ENCODE measurements around the gene PPARA. TPM values are rescaled to one million over a fixed set of nuclear protein-coding genes. Genes with fewer than 3 reads are reported as not detected.

Gene PPARA
- total RNA-seq, 3 donors from 2014 or later (not counting 1 experiment from before 2014, with no cell fraction given), result 20.1 to 27.8 (median 27.0) TPM

DNA sequence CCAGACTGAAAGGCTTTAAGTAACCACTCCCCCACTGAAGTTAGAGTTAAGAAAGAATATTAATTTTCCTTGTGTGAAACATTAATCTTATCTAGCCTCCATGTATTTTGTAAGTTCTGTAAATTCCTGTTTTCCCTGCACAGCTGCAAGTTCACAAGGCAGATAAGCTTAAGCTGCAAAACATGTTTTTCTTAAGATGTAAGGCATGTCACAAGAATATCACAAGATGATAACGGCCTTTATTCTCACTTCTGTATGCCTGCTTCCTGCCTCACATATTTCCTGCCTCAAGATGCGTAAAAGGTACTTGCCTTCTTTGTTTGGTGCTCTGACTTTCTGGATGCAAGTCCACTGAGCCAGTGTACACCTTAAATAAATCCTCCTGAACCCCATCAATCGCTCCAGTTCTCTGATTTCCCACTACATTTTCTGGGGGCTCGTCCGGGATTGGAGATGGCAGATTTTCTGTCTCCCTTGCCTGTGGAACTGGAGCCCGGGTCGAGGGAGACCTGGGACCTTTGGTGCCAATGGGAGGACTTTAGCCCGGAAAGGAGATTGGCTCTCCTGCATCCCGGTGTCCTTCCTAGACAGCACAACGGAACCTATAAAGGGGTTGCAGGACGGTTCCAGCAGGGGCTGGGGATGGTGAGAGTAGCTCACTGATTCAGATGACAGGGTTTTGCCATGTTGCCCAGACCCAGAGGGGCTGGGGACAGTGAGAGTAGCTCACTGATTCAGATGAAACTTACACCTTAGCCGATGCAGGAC lies 30.2 kb downstream of the PPARA start:
- Histone ChIP-seq H3K27ac (ENCODE audit: low read length) (no peak overlapping the region), H3K9me3 (ENCODE audit: control insufficient read depth, insufficient read depth, low read length) (peaks cover 13% of the 10 kb centered on the region), H3K27me3 (ENCODE audit: control insufficient read depth, insufficient read depth, low read length) (no peaks in the 10 kb centered on the region), H3K36me3 (ENCODE audit: control insufficient read depth, insufficient read depth, low read length) (peaks cover 3% of the 10 kb centered on the region), H3K4me3 (ENCODE audit: low read length) (no peak overlapping the region), H3K4me1 (ENCODE audit: control insufficient read depth, insufficient read depth, low read length) (peaks cover 6% of the 10 kb centered on the region)
- intact Hi-C loops (cut with micrococcal nuclease), result no loop called here
- Mint-ChIP-seq H3K9me3 (peaks cover 0 to 13% of the 10 kb centered on the region in 2 donors), H3K27me3 (ENCODE audit: low read depth in 2 of 2) (no peaks in the 10 kb centered on the region), H3K4me3 (no peak overlapping the region), H3K4me1 (peaks cover 35 to 39% of the 10 kb centered on the region in 2 donors), H3K36me3 (peaks cover 21% of the 10 kb centered on the region), H3K27ac (no peak overlapping the region)
- DNase-seq, result no peak
- 93% methylated on average over 12 of the region's 12 CpGs for WGBS (ENCODE audit: insufficient coverage)
- TF ChIP-seq, protein P1, sequence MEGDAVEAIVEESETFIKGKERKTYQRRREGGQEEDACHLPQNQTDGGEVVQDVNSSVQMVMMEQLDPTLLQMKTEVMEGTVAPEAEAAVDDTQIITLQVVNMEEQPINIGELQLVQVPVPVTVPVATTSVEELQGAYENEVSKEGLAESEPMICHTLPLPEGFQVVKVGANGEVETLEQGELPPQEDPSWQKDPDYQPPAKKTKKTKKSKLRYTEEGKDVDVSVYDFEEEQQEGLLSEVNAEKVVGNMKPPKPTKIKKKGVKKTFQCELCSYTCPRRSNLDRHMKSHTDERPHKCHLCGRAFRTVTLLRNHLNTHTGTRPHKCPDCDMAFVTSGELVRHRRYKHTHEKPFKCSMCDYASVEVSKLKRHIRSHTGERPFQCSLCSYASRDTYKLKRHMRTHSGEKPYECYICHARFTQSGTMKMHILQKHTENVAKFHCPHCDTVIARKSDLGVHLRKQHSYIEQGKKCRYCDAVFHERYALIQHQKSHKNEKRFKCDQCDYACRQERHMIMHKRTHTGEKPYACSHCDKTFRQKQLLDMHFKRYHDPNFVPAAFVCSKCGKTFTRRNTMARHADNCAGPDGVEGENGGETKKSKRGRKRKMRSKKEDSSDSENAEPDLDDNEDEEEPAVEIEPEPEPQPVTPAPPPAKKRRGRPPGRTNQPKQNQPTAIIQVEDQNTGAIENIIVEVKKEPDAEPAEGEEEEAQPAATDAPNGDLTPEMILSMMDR (IDR thresholded peaks at IDR 0.05), result no peak
- no peak for ATAC-seq

DNA sequence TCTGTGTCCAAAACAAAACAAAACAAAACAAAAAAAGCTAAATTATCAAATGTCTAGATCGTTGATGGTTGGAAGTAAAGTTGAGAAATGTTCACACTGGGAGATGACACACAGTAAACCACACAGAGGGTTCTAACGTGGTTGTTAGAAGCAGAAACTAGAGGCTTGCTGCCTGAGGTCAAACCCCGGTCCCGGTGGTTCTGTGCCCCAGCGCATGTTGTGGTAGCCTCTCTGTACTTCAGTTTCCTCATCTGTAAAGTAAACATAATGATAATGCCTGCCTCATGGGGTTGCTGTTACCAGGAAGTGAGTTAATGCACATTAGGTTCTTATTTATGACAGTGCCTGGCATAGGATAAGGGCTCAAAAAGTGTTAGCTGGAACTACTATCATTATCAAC lies 33.4 kb downstream of the PPARA start:
- peak in 1 of 2 donors; percentile 25 for DNase-seq
- Mint-ChIP-seq H3K27ac (peak overlapping the region; percentile 80 to 81), H3K9me3 (peaks cover 0 to 13% of the 10 kb centered on the region in 2 donors), H3K4me3 (peak overlapping the region; percentile 22), H3K36me3 (peaks cover 26% of the 10 kb centered on the region), H3K27me3 (ENCODE audit: low read depth in 2 of 2) (no peaks in the 10 kb centered on the region), H3K4me1 (peaks cover 41 to 43% of the 10 kb centered on the region in 2 donors)
- Histone ChIP-seq H3K9me3 (ENCODE audit: control insufficient read depth, insufficient read depth, low read length) (peaks cover 11% of the 10 kb centered on the region), H3K4me3 (ENCODE audit: low read length) (no peak overlapping the region), H3K36me3 (ENCODE audit: control insufficient read depth, insufficient read depth, low read length) (peaks cover 3% of the 10 kb centered on the region), H3K27me3 (ENCODE audit: control insufficient read depth, insufficient read depth, low read length) (no peaks in the 10 kb centered on the region), H3K4me1 (ENCODE audit: control insufficient read depth, insufficient read depth, low read length) (peaks cover 6% of the 10 kb centered on the region), H3K27ac (ENCODE audit: low read length) (peak overlapping the region; percentile 29)
- ATAC-seq, result peak; percentile 73 to 94 (median 91)
- 22% methylated on average over 5 of the region's 5 CpGs for WGBS (ENCODE audit: insufficient coverage)
- intact Hi-C loops (cut with micrococcal nuclease), result no loop called here
- TF ChIP-seq, protein P1 (IDR thresholded peaks at IDR 0.05), result no peak

DNA sequence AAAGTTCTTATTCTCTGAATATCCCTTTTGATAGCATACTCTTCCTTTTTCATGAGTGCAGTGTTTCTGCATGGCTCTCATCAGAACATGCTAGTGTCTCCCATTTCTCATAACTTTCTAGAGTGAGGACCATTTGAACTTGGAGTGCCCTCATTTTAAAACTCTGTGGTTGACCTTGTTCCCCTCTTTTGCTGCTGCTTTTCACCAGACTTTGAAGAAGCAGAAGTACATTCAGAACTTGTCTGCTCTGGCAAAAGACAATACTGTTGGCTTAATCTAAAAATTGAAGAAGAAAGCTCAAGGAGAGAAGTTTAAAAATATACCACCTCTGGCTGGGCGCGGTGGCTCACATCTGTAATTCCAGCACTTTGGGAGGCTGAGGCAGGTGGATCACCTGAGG lies 35.0 kb downstream of the PPARA start:
- H3K36me3 ChIP-seq (ENCODE audit: control insufficient read depth, insufficient read depth, low read length), result peaks cover 3% of the 10 kb centered on the region
- H3K4me3 Mint-ChIP-seq, result no peak overlapping the region
- no peak for DNase-seq

More for the DNA sequence above, 35.0 kb downstream of the PPARA start:
- Histone ChIP-seq H3K4me1 (ENCODE audit: control insufficient read depth, insufficient read depth, low read length) (peaks cover 6% of the 10 kb centered on the region), H3K4me3 (ENCODE audit: low read length) (no peak overlapping the region), H3K27ac (ENCODE audit: low read length) (no peak overlapping the region), H3K9me3 (ENCODE audit: control insufficient read depth, insufficient read depth, low read length) (peaks cover 9% of the 10 kb centered on the region), H3K27me3 (ENCODE audit: control insufficient read depth, insufficient read depth, low read length) (no peaks in the 10 kb centered on the region)
- no peak for ATAC-seq
- peaks cover 41 to 43% of the 10 kb centered on the region in 2 donors for H3K4me1 Mint-ChIP-seq
- H3K36me3 Mint-ChIP-seq, result peaks cover 15% of the 10 kb centered on the region
- 94% methylated on average over 2 of the region's 2 CpGs for WGBS (ENCODE audit: insufficient coverage)
- intact Hi-C loops (cut with micrococcal nuclease), result no loop called here
- TF ChIP-seq, protein P1 (IDR thresholded peaks at IDR 0.05), result no peak
- H3K27me3 Mint-ChIP-seq (ENCODE audit: low read depth in 2 of 2), result no peaks in the 10 kb centered on the region
- H3K9me3 Mint-ChIP-seq, result peaks cover 0 to 8% of the 10 kb centered on the region in 2 donors
- H3K27ac Mint-ChIP-seq, result no peak overlapping the region

All from natural killer cell (primary cell).